ENCODE measurements around the gene CHEK2. TPM values are rescaled to one million over a fixed set of nuclear protein-coding genes. Genes with fewer than 3 reads are reported as not detected.
A peak's percentile ranks its signal among the peaks of the same experiment; 100 is the strongest.
"Not testable (repeated sequence)": the region's sequence is repeated elsewhere in the genome, so short reads cannot be mapped to it uniquely, and the experiment has no call there.

Gene CHEK2
- total RNA-seq, 2 donors from 2014 or later: 27.0 to 40.1 TPM

DNA sequence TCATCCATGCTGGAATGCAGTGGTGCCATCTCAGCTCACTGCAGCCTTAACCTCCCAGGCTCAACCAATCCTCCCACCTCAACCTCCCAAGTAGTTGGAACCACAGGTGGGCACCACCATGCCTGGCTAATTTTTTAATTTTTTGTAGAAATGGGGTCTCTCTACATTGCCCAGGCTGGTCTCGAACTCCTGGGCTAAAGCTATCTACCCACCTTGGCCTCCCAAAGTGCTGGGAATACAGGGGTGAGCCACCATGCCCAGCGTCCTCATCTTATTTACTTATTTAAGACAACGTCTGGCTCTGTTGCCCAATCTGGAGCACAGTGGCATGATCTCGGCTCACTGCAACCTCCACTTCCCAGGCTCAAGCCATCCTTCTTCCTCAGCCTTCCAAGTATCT is 20.4 kb upstream of the CHEK2 start:
- not testable (repeated sequence) for ATAC-seq (replicated peaks); H3K4me3 Mint-ChIP-seq; H3K27me3 Mint-ChIP-seq; H3K36me3 Mint-ChIP-seq (ENCODE audit: low read depth); H3K4me1 Mint-ChIP-seq; H3K9me3 Mint-ChIP-seq; H3K27ac Mint-ChIP-seq

DNA sequence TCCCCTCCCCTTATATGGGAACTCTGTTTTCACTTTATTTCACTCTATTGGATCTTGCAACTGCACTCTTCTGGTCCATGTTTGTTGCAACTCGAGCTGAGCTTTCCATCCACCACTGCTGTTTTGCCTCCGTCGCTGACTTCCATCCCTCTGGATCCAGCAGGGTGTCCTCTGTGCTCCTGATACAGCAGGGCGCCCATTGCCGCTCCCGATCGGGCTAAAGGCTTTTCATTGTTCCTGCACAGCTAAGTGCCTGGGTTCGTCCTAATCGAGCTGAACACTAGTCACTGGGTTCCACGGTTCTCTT is 19.8 kb upstream of the CHEK2 start:
- Mint-ChIP-seq H3K27me3 (no peaks in the 10 kb centered on the region), H3K9me3 (no peaks in the 10 kb centered on the region), H3K4me1 (no peaks in the 10 kb centered on the region), H3K27ac (no peak overlapping the region), H3K36me3 (ENCODE audit: low read depth) (no peaks in the 10 kb centered on the region), H3K4me3 (no peak overlapping the region)
- no peak for ATAC-seq (replicated peaks)

DNA sequence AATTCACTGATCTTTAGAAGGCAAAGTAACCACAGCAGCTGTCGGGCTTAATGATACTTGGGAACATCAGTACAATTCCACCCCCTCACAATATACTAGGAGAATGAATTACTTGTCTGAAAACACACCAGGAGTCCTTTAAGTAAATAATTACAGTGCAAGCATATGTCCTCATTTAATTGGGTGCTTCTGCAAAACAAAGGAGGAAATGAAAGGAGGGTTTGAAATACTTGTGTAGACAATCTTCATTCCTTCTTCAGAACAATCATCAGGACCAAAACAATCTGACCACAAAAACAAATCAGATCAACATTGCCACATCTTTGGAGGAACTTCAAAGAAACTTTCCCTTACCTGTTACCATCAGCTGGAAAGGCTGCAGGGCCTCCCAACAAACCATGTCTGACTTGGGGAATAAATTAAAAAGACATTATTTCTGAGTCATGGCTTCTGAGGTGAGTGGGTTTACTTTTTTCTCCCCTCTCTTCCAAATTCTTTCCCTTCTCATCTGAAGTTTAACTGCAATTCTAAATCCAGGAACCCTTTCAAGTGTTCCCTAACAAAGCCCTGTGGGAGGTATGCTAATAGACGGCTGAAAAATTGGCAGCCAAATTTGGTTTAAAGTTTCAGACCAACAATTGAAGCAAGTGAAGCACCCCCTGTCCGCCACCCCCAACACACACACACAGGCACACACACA is 18.4 kb upstream of the CHEK2 start:
- Mint-ChIP-seq H3K4me1 (no peaks in the 10 kb centered on the region), H3K36me3 (ENCODE audit: low read depth) (no peaks in the 10 kb centered on the region), H3K9me3 (no peaks in the 10 kb centered on the region), H3K27me3 (no peaks in the 10 kb centered on the region), H3K27ac (no peak overlapping the region), H3K4me3 (no peak overlapping the region)
- no peak for ATAC-seq (replicated peaks)

DNA sequence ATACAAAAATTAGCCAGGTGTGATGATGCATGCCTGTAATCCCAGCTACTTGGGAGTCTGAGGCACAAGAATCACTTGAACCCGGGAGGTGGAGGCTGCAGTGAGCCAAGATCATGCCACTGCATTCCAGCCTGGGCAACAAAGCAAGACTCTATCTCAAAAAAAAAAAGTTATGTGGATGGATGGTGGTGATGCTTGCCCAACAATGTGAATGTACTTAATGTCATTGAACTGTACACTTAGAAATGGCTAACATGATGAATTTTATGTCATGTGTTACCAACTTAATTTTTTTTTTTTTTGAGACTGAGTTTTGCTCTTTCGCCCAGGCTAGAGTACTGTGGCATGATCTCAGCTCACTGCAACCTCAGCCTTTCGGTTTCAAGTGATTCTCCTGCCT is 12.9 kb upstream of the CHEK2 start:
- not testable (repeated sequence) for H3K4me1 Mint-ChIP-seq; H3K27ac Mint-ChIP-seq; H3K4me3 Mint-ChIP-seq; H3K27me3 Mint-ChIP-seq; ATAC-seq (replicated peaks); H3K9me3 Mint-ChIP-seq
- peaks cover 25% of the 10 kb centered on the region for H3K36me3 Mint-ChIP-seq (ENCODE audit: low read depth)

DNA sequence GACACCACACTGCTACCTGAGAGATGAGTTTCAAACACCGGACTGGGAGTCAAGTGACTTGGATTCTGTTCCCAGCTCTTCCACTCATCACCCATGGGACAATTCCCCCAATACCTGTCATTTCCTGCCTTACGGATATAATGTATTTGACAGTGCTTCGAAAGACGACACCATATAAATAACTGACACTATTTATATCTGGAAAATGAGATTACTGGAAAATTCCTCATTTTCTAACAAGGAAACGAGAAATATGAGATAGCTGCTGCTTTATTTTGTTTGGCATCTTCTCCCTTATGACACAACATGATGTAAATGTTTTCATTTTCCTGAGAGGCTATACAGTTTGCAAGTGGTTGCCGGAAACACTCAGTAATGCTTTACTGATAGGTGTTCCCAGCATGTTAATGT is 8.9 kb upstream of the CHEK2 start:
- Mint-ChIP-seq H3K4me1 (peaks cover 8% of the 10 kb centered on the region), H3K9me3 (no peaks in the 10 kb centered on the region), H3K4me3 (no peak overlapping the region), H3K36me3 (ENCODE audit: low read depth) (peaks cover 65% of the 10 kb centered on the region), H3K27me3 (no peaks in the 10 kb centered on the region), H3K27ac (no peak overlapping the region)
- ATAC-seq (replicated peaks): no peak

DNA sequence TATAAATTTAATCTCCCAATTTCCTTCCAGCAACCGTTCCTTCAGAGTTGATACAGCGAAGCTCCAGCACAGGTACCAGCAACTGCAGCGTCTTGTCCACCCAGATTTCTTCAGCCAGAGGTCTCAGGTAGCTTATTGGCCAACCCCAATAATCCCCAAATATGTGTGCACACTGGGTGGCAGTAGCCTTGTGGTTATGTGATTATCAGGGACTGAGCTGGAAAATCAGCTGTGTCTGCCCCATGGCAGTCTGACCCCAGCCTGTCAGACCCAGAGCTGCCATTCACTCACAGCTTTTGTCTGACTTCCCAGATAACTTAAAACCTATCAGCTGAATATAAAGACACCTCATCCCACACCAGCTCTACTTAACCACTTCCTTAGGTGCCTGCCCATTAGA is 2.2 kb upstream of the CHEK2 start:
- ATAC-seq (replicated peaks): no peak
- Mint-ChIP-seq H3K36me3 (ENCODE audit: low read depth) (peaks cover 69% of the 10 kb centered on the region), H3K27ac (no peak overlapping the region), H3K4me1 (peaks cover 15% of the 10 kb centered on the region), H3K9me3 (no peaks in the 10 kb centered on the region), H3K4me3 (peak overlapping the region; percentile 90), H3K27me3 (no peaks in the 10 kb centered on the region)

DNA sequence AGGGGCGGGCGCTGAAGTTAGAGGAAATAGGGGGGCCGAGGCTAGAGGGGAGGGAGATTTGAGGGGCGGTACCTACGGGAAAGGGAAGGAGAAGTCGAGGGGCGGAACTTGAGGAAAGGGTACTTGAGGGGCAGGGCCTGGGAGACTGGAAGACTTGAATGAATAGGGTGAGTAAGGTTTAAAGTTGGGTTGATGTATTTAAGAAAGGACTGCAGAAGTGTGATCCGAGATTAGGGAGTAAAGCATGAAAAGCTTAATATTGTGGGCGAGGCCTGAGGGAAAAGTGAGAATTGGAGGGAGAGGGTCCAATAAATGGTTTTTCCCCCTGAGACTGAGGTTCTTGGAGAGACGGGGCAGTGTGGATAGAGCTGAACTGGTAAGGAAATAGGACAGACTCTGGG is 942 bp upstream of the CHEK2 start:
- Mint-ChIP-seq H3K36me3 (ENCODE audit: low read depth) (peaks cover 56% of the 10 kb centered on the region), H3K9me3 (no peaks in the 10 kb centered on the region), H3K27me3 (no peaks in the 10 kb centered on the region), H3K4me3 (peak overlapping the region; percentile 90), H3K27ac (peak overlapping the region; percentile 87), H3K4me1 (peaks cover 15% of the 10 kb centered on the region)
- no peak for ATAC-seq (replicated peaks)

DNA sequence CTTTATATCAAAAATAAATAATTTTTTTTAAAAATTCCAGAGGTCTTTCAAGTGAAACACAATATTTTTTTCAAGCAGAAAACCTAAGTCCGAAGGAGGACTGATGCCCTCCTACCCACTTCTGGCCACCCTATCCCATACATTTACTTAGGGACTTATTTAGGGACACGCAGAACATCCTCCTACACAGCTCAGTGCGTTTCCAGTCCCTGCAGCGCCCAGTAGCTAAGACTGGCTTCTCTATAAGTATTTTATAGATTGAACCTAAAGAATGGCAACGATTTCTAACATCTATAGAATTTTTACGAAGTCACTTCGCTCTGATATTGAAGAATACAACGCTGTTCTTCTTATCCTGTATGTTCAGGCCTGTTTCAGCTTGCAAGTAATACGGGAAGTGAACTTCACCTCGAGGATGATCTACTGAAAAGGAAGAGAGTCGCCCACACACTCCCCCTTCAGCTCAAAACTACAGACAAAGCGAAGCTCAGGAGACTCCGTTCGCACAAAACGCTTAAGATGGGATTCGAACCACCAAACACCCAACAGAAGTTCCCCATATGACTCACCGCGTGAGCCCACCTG is 328 bp downstream of the CHEK2 start:
- Mint-ChIP-seq H3K4me1 (peaks cover 15% of the 10 kb centered on the region), H3K36me3 (ENCODE audit: low read depth) (peaks cover 43% of the 10 kb centered on the region), H3K27ac (peak overlapping the region; percentile 87), H3K27me3 (no peaks in the 10 kb centered on the region), H3K9me3 (no peaks in the 10 kb centered on the region), H3K4me3 (peak overlapping the region; percentile 90)
- ATAC-seq (replicated peaks): no peak

DNA sequence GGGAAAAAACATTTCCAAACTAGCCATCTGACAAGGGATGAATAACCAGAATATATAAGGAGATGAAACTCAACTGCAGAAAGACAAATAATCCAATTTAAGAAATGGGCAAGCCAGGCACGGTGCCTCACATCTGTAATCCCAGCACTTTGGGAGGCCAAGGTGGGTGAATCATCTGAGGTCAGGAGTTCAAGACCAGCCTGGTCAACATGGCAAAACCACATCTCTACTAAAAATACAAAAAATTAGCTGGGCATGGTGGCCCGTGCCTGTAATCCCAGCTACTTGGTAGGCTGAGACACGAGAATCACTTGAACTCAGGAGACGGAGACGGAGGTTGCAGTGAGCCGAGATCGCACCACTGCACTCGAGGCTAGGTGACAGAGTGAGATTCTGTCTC is 2.7 kb downstream of the CHEK2 start:
- not testable (repeated sequence) for H3K27me3 Mint-ChIP-seq; H3K4me3 Mint-ChIP-seq; H3K27ac Mint-ChIP-seq; H3K9me3 Mint-ChIP-seq; ATAC-seq (replicated peaks)
- peaks cover 15% of the 10 kb centered on the region for H3K4me1 Mint-ChIP-seq
- peaks cover 29% of the 10 kb centered on the region for H3K36me3 Mint-ChIP-seq (ENCODE audit: low read depth)

DNA sequence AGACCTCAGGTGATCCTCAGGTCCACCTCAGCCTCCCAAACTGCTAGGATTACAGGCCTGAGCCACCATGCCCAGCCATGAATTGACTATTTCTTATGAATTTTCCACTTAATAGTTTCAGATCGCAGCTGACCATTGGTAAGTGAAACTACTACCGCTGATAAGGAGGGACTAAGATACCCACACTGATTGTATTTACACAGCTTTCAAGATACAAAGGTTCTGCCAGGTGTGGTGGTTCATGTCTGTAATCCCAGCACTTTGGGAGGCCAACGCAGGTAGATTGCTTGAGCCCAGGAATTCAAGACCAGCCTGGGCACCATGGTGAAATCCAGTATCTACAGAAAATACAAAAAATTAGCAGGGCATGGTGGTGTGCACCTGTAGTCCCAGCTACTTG is 3.9 kb downstream of the CHEK2 start:
- Mint-ChIP-seq H3K4me3 (no peak overlapping the region), H3K27ac (no peak overlapping the region), H3K27me3 (no peaks in the 10 kb centered on the region), H3K9me3 (no peaks in the 10 kb centered on the region), H3K4me1 (peaks cover 5% of the 10 kb centered on the region), H3K36me3 (ENCODE audit: low read depth) (peaks cover 32% of the 10 kb centered on the region)
- no peak for ATAC-seq (replicated peaks)

DNA sequence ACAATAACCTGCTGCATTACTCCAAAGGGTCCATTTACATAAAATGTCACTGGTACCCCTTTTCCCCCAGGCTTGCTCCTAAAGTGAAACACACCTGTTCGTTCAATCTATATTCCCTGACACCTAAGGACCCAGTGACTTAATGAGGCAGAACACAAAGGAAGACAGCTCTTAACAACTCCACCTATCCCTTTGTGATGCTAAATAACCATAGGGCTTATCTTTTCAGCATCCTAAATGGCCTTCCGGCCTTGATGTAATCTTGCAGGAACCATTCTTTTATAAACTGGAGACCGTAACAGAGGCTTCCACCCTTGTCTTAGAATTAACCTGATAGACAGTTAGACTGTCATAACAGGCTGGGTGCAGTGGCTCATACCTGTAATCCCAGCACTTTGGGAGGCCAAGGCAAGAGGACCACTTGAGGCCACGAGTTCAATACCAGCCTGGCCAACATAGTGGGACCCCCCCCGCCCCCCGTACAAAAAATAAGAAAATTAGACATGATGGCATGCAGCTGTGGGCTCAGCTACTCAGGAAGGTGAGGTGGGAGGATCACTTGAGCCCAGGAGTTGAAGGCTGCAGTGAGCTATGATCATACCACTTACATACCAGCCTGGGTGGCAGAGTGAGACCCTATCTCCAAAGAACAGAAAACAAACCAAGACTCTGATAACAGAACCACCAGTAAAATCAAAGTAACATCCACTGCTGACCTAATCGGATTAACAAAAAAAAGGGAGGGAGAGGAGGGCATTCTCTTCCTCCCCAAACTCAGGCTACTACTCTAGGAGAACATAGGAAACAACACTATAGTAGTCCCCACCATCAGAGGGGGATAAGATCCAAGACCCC is 5.1 kb downstream of the CHEK2 start:
- Mint-ChIP-seq H3K4me3 (no peak overlapping the region), H3K27me3 (no peaks in the 10 kb centered on the region), H3K36me3 (ENCODE audit: low read depth) (peaks cover 27% of the 10 kb centered on the region), H3K9me3 (no peaks in the 10 kb centered on the region), H3K27ac (no peak overlapping the region), H3K4me1 (no peaks in the 10 kb centered on the region)
- no peak for ATAC-seq (replicated peaks)

DNA sequence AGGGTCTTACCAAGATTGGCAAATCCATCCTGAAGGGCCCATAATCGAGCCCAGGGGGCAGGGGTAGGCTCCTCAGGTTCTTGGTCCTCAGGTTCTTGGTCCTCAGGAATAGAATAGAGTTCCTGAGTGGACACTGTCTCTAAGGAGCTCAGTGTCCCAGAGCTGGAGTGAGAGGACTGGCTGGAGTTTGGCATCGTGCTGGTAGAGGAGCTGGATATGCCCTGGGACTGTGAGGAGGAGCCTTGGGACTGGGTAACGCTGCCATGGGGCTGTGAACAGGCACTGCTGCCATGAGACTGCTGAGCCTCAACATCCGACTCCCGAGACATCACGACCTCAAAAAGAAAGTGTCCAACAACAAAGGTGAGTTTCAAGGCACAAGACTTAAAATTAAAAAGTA is 7.2 kb downstream of the CHEK2 start:
- no peak overlapping the region for H3K4me3 Mint-ChIP-seq
- no peaks in the 10 kb centered on the region for H3K4me1 Mint-ChIP-seq
- no peak overlapping the region for H3K27ac Mint-ChIP-seq
- no peaks in the 10 kb centered on the region for H3K9me3 Mint-ChIP-seq
- no peak for ATAC-seq (replicated peaks)
- no peaks in the 10 kb centered on the region for H3K27me3 Mint-ChIP-seq
- H3K36me3 Mint-ChIP-seq (ENCODE audit: low read depth): peaks cover 27% of the 10 kb centered on the region

DNA sequence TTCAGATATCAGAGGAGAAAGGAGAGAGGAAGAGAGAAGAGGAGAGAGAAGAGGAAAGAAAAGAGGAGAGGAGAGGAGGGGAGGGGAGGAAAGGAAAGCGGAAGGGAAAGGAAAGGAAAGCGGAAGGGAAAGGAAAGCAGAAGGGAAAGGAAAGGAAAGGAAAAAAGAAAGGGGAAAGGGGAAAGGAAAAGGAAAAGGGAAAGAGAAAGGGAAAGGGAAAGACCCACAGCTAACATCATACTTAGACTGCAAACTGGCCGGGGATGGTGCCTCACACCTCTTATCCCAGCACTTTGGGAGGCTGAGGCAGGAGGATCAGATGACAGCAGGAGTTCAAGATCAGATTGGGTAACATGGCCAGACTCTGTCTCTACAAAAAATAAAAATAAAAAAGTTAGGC is 11.4 kb downstream of the CHEK2 start:
- H3K4me3 Mint-ChIP-seq: no peak overlapping the region
- H3K27ac Mint-ChIP-seq: no peak overlapping the region
- H3K9me3 Mint-ChIP-seq: no peaks in the 10 kb centered on the region
- no peaks in the 10 kb centered on the region for H3K27me3 Mint-ChIP-seq
- H3K36me3 Mint-ChIP-seq (ENCODE audit: low read depth): peaks cover 45% of the 10 kb centered on the region
- H3K4me1 Mint-ChIP-seq: no peaks in the 10 kb centered on the region
- ATAC-seq (replicated peaks): no peak

DNA sequence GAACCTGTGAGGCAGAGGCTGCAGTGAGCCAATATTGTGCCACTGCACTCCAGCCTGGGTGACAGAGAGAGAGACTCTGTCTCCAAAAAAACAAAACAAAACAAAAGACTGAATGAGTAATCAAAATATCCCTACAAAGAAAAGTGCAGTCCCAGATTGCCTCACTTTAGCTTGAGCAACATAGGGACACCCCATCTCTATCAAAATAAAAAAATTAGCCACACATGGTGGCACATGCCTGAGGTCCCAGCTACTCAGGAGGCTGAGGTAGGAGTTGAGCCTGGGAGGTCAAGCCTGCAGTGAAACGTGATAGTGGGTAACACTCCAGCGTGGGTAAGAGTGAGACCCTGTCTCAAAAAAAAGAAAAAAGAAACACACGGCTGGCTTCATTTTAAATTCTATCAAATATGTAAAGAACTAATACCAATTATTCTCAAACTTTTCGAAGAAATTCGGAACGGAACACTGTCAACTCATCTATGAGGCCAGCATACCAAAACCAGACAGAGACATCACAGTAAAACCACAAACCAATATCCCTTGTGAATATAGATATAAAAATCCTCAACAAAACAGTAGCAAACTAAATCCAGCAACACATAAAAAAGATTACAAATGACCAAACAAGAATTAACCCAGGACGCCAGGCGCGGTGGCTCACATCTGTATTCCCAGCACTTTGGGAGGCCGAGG is 12.9 kb downstream of the CHEK2 start:
- ATAC-seq (replicated peaks): no peak
- H3K36me3 Mint-ChIP-seq (ENCODE audit: low read depth): peaks cover 47% of the 10 kb centered on the region
- no peaks in the 10 kb centered on the region for H3K27me3 Mint-ChIP-seq
- no peaks in the 10 kb centered on the region for H3K4me1 Mint-ChIP-seq
- no peak overlapping the region for H3K4me3 Mint-ChIP-seq
- no peaks in the 10 kb centered on the region for H3K9me3 Mint-ChIP-seq
- H3K27ac Mint-ChIP-seq: no peak overlapping the region

DNA sequence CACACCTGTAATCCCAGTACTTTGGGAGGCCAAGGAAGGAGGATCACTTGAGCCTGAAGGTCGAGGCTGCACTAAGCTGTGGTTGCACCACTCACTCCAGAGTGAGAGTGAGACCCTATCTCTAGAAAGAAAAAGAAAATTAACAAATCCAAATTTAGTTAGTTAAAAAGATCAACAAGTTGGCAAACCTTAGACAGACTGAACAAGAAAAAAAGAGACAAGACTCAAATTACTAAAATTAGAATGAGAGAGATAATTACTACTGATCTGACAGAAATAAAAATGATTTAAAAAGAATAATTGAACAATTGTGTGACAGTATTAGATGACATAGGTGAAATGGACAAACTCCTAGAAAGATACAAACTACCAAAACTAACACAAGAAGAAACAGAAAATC is 13.6 kb downstream of the CHEK2 start:
- ATAC-seq (replicated peaks): no peak
- Mint-ChIP-seq H3K36me3 (ENCODE audit: low read depth) (peaks cover 47% of the 10 kb centered on the region), H3K27me3 (no peaks in the 10 kb centered on the region), H3K9me3 (no peaks in the 10 kb centered on the region), H3K27ac (no peak overlapping the region), H3K4me1 (no peaks in the 10 kb centered on the region), H3K4me3 (no peak overlapping the region)

Data from activated T-helper 17 cell treated with anti-CD3 and anti-CD28 coated beads, Interleukin-2, amount 50 U/mL, for 72 hours (primary cell).